GM18505 (cell line): ENCODE results near the gene IWS1.

ENCODE experiments used
- ATAC-seq: cut with Tn5 transposase; IDR thresholded peaks from one replicate; pipeline ENCODE4 v1.9.1; 2021; ENCODE audit not compliant: unreplicated experiment
- POLR2A ChIP-seq: IDR thresholded peaks from 4 replicates; pipeline ENCODE4 v1.6.1; 2011; ENCODE audit warnings: borderline replicate concordance; ENCODE audit not compliant: insufficient read depth, insufficient read length; ENCODE audit errors: extremely low read depth

Gene IWS1

DNA sequence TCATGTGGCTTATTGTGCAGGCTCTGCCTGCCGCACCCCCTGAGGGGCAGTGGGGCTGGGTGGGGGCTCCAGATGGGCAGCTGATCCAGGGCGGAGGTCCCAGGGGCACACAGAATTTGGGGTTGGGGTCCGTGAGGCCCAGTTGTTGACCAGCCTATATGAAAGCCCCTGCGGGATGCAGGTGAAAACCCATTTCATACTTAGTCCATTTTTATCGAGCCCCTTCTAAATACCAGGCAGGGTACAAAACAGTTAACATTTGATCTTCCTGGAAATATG, 39.8 kb upstream of the IWS1 start:
- TF ChIP-seq POLR2A, result no peak
- no peak for ATAC-seq

DNA sequence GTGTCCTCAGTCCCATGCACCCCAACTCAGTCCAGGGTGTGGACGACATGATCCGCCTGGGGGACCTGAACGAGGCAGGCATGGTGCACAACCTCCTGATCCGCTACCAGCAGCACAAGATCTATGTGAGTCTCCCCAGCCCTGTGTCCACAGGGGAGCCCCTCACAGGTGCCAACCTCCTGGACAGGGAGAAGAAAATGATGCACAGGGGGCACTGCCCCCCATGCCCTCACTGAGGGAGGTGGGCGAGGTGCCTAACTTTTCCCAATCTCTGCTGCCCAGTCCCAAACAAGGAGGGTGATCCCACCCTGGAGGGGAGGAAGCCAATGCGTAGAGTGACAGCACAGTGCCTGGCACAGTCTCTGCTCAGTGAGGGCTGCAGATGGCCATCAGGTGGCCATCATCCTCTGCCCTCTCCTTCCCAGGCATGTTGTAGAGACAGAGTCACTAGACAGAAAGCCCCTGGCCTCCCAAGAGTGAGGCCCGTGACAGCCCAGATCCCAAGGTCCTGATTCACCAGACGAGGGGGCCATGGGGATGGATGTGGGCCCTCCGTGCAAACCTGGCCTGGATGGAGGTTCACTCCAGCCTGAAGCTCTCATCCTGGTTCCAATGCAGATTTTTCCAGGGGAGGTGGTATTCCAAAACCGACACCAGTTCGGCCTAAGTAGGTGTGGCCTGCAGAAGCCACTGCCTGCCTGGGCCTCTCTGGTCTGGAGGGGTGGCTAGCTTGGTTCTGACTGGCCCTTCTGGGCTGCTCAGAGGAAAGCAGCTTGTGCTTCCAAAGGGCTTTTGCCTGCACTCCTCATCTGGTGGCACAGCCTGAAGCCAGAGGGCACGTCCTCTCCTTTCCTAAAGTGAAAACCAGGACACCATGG, 39.2 kb upstream of the IWS1 start:
- no peak for TF ChIP-seq POLR2A

GRCh38 chr2:127564429-127565260, 38.4 kb upstream of the IWS1 start:
- no peak for ATAC-seq
- TF ChIP-seq POLR2A, result no peak

More for the DNA sequence above, 39.2 kb upstream of the IWS1 start:
- ATAC-seq, result no peak

- peak; percentile 95 for ATAC-seq
- peak; percentile 33 for TF ChIP-seq POLR2A
Measured at GRCh38 chr2:127563458-127564428, 37.5 kb upstream of the IWS1 start.

- ATAC-seq, result no peak
- no peak for TF ChIP-seq POLR2A
Measured at GRCh38 chr2:127562936-127563335, 36.6 kb upstream of the IWS1 start.

DNA sequence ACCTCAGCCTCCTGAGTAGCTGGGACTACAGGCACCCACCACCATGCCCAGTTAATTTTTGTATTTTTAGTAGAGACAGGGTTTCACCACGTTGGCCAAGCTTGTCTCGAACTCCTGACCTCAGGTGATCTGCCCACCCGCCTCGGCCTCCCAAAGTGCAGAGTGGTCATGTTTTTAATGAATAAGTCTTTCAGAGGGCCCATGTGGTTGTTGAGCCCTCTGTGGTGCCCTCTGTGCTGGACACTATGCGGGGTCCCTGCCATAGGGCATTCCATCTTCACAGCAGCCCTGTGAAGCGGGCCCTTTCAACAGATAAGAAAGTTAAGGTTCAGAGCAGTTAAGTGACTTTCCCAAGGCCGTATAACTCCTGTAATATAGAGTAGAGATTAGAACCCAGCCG, 35.1 kb upstream of the IWS1 start:
- no peak for ATAC-seq

DNA sequence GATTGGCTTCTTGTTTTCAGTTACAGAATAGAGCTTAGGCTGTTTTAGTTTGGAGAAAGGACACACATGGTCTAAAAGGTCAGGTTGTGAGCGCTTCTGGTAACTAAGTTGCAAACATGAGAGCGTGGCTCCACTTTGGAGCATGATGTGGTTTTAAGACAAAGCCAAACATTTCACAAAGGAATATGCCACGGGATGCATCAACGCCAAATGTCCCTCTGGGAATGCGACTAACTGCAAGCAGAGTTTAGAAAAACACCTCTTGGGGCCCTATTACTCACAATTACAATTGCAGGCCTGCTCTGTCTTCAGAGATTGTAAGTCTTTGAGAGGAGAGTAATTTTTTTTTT, 34.6 kb upstream of the IWS1 start:
- TF ChIP-seq POLR2A, result no peak
- no peak for ATAC-seq

More for the DNA sequence above, 35.1 kb upstream of the IWS1 start:
- no peak for TF ChIP-seq POLR2A

DNA sequence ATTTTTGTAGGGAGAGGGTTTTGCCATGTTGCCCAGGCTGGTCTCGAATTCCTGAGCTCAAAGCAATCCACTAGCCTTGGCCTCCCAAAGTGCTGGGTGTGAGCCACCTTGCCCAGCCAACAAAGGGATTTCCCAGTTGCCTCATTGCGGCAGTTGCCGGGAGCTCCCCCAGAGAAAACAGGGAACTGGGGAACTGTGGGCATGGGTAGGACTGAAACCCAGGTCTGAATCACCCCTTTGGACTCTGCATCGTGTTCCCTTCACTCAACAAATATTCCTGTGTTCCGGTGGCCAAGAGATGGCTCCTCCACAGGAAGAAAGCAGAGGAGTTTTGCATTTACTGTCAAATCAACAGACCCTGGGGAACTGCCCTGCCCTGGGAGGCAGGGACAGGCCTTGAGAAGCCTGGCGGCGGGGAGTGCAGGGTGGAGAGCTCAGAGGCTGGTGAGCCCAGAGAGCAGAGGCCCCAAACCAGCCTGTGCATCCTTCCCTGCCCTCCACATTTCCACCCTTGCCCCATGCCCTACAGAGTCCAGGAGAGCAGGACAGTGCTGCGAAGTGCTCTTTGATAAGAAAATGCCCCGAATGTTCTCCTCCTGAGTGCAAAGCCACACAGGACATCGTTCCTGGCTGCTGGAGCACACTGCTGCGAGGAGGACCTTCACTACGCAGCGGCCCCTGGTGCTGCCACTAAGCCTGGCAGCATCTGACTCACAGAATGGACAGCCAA, 34.1 kb upstream of the IWS1 start:
- no peak for ATAC-seq
- TF ChIP-seq POLR2A, result no peak

GRCh38 chr2:127559454-127559853, 33.2 kb upstream of the IWS1 start:
- TF ChIP-seq POLR2A, result no peak
- no peak for ATAC-seq

- ATAC-seq, result no peak
- TF ChIP-seq POLR2A, result no peak
Measured at GRCh38 chr2:127558911-127559310, 32.6 kb upstream of the IWS1 start.

DNA sequence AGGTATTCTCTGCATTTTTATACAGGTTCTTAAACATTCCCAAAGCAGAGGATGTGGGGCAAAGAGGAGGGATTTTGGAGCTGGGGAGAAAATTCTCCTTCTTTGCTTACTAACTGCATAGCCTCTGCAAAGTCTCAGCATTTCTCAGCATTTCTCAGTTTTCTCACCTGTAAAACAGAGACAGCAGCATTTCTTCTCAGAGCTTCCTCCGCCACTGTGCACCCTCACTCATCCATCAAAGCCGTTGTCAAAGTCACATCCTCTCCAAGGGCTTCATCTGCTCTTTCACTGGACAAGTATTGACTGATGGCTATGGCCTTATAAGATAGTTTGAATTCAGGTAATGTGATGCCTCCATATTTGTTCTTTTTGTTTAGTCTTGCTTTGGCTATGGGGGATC, 26.6 kb upstream of the IWS1 start:
- TF ChIP-seq POLR2A, result no peak
- no peak for ATAC-seq

GRCh38 chr2:127552336-127552735, 26.0 kb upstream of the IWS1 start:
- ATAC-seq, result no peak
- no peak for TF ChIP-seq POLR2A
